Measurements from ENCODE around the gene PGM3.
"Not testable (repeated sequence)": the region's sequence is repeated elsewhere in the genome, so short reads cannot be mapped to it uniquely, and the experiment has no call there.

PGM3 gene

GRCh38 chr6:83193747-83194566, 892 bp upstream of the PGM3 start:
- TF ChIP-seq CTCF (IDR thresholded peaks at IDR 0.05; ENCODE audit: insufficient read depth, missing control alignments), result no peak
- DNase-seq (ENCODE audit: insufficient read length, low spot score) (peak; percentile 32), FAIRE-seq (no peak)

- TF ChIP-seq CTCF (IDR thresholded peaks at IDR 0.05; ENCODE audit: insufficient read depth, missing control alignments), result no peak
- FAIRE-seq, result no peak
- DNase-seq (ENCODE audit: insufficient read length, low spot score), result no peak
Observed at GRCh38 chr6:83192456-83192855, 609 bp downstream of the PGM3 start.

GRCh38 chr6:83191974-83192373, 1.1 kb downstream of the PGM3 start:
- not testable (repeated sequence) for DNase-seq (ENCODE audit: insufficient read length, low spot score); FAIRE-seq

GRCh38 chr6:83190626-83191025, 2.4 kb downstream of the PGM3 start:
- DNase-seq (ENCODE audit: insufficient read length, low spot score) (no peak), FAIRE-seq (no peak)
- no peak for TF ChIP-seq CTCF (IDR thresholded peaks at IDR 0.05; ENCODE audit: insufficient read depth, missing control alignments)

GRCh38 chr6:83188501-83188900, 4.6 kb downstream of the PGM3 start:
- no peak for TF ChIP-seq CTCF (IDR thresholded peaks at IDR 0.05; ENCODE audit: insufficient read depth, missing control alignments)
- no peak for FAIRE-seq
- DNase-seq (ENCODE audit: insufficient read length, low spot score), result no peak

- no peak for TF ChIP-seq CTCF (IDR thresholded peaks at IDR 0.05; ENCODE audit: insufficient read depth, missing control alignments)
- DNase-seq (ENCODE audit: insufficient read length, low spot score), result no peak
- no peak for FAIRE-seq
Observed at GRCh38 chr6:83185096-83185495, 8.0 kb downstream of the PGM3 start.

- TF ChIP-seq CTCF (IDR thresholded peaks at IDR 0.05; ENCODE audit: insufficient read depth, missing control alignments), result no peak
- FAIRE-seq, result no peak
- no peak for DNase-seq (ENCODE audit: insufficient read length, low spot score)
Observed at GRCh38 chr6:83183082-83183828, 9.8 kb downstream of the PGM3 start.
